B cell (primary cell): ENCODE results near the gene ZNF320. TPM values are rescaled to one million over a fixed set of nuclear protein-coding genes. Genes with fewer than 3 reads are reported as not detected.
"Not testable (repeated sequence)": the region's sequence is repeated elsewhere in the genome, so short reads cannot be mapped to it uniquely, and the experiment has no call there.

Experiments used
- ATAC-seq: fragments of 200-7000 bp; cut with Tn5 transposase; one replicate; pipeline ENCODE4 v1.10.0; 2021; ENCODE audit warnings: low read depth, mild to moderate bottlenecking, moderate number of reproducible peaks, moderate library complexity
- CTCF ChIA-PET: fragments of 350-600 bp; sonication (Branson Sonifier 250); formaldehyde crosslinking; loops from one replicate; lab custom pipeline; 2021; ENCODE audit warnings: antibody characterized with exemption, inconsistent platforms; lab: Charles Lee
- POLR2A ChIA-PET: fragments of 350-600 bp; sonication (Branson Sonifier 250); formaldehyde crosslinking; loops from one replicate; lab custom pipeline; 2021; ENCODE audit warnings: antibody characterized with exemption; lab: Charles Lee
- DNase-seq: peaks from one replicate; pipeline ENCODE4 v3.0.0; 2013
- H2AFZ ChIP-seq: 2 replicates; pipeline ENCODE4 v1.6.1; 2012; ENCODE audit warnings: mild to moderate bottlenecking, low read depth, low read length; ENCODE audit not compliant: insufficient read depth, poor library complexity, severe bottlenecking
- H3K27ac ChIP-seq, 2 donors: 1 replicate in 1 of 2; 2 replicates in 1 of 2; pipeline ENCODE4 v1.5.1; 2012 to 2013; ENCODE audit warnings: low read length in 2 of 2, mild to moderate bottlenecking in 2 of 2, moderate library complexity in 1 of 2
- H3K27me3 ChIP-seq, 4 experiments: fragments of 200-600 bp in 1 of 4; sonication (generic) in 1 of 4; replicated peaks in 1 of 4; 1 replicate in 2 of 4; 2 replicates in 2 of 4; pipeline versions ENCODE4 v1.6.1 to v1.7.0; 2013 to 2016; ENCODE audit warnings: low read length in 3 of 4, mild to moderate bottlenecking in 2 of 4, mixed read lengths in 1 of 4, moderate library complexity in 1 of 4; ENCODE audit not compliant: insufficient read depth in 4 of 4, control insufficient read depth in 3 of 4; ENCODE audit errors: control extremely low read depth in 1 of 4
- H3K36me3 ChIP-seq, 2 experiments: replicated peaks in 1 of 2; 1 replicate in 1 of 2; 2 replicates in 1 of 2; pipeline versions ENCODE4 v1.6.1 to v1.7.1; 2013; ENCODE audit warnings: low read length in 1 of 2; ENCODE audit not compliant: insufficient read depth in 2 of 2, control insufficient read depth in 1 of 2; ENCODE audit errors: control extremely low read depth in 1 of 2, extremely low read depth in 1 of 2
- H3K4me1 ChIP-seq, 2 donors: fragments of 200-600 bp in 1 of 2; sonication (generic) in 1 of 2; 1 replicate in 1 of 2; 2 replicates in 1 of 2; pipeline versions ENCODE4 v1.5.1 to v1.6.1; 2013 to 2017; ENCODE audit warnings: low read length in 2 of 2; ENCODE audit not compliant: control insufficient read depth in 2 of 2, insufficient read depth in 2 of 2
- H3K4me2 ChIP-seq: replicated peaks from 2 replicates; pipeline ENCODE3; 2012; ENCODE audit warnings: mild to moderate bottlenecking, low read depth, low read length; ENCODE audit not compliant: poor library complexity, severe bottlenecking
- H3K4me3 ChIP-seq, 5 experiments: fragments of 200-600 bp in 1 of 5; sonication (generic) in 1 of 5; 1 replicate in 3 of 5; 2 replicates in 2 of 5; pipeline versions ENCODE4 v1.5.1 to v1.7.0; 2011 to 2016; ENCODE audit warnings: low read length in 4 of 5, mild to moderate bottlenecking in 4 of 5, low read depth in 2 of 5, control low read depth in 1 of 5, moderate library complexity in 1 of 5; ENCODE audit not compliant: insufficient read depth in 1 of 5; ENCODE audit errors: control extremely low read depth in 1 of 5, extremely low read depth in 1 of 5
- H3K79me2 ChIP-seq: fragments of 200-600 bp; sonication (generic); one replicate; pipeline ENCODE4 v1.6.0; 2016; ENCODE audit warnings: low read length; ENCODE audit not compliant: control insufficient read depth, insufficient read depth
- H3K9ac ChIP-seq: fragments of 200-600 bp; sonication (generic); 2 replicates; pipeline ENCODE4 v1.6.1; 2017; ENCODE audit warnings: mild to moderate bottlenecking, low read length, moderate library complexity
- H3K9me3 ChIP-seq, 3 donors: one replicate each; pipeline versions ENCODE4 v1.6.1 to v1.7.1; 2013; ENCODE audit warnings: low read length in 2 of 3; ENCODE audit not compliant: control insufficient read depth in 2 of 3, insufficient read depth in 1 of 3; ENCODE audit errors: control extremely low read depth in 1 of 3
- H4K20me1 ChIP-seq: 2 replicates; pipeline ENCODE4 v1.6.0; 2012; ENCODE audit warnings: mild to moderate bottlenecking, low read length; ENCODE audit not compliant: insufficient read depth, control insufficient read depth, poor library complexity, severe bottlenecking
- H3K27ac Mint-ChIP-seq: one replicate; pipeline ENCODE4 v1.8.0; 2021; ENCODE audit warnings: mixed read lengths
- H3K27me3 Mint-ChIP-seq: one replicate; pipeline ENCODE4 v1.8.0; 2021; ENCODE audit warnings: mixed read lengths
- H3K4me1 Mint-ChIP-seq: one replicate; pipeline ENCODE4 v1.8.0; 2021; ENCODE audit warnings: mixed read lengths
- H3K4me3 Mint-ChIP-seq: one replicate; pipeline ENCODE4 v1.8.0; 2021; ENCODE audit warnings: mixed read lengths
- H3K9me3 Mint-ChIP-seq: one replicate; pipeline ENCODE4 v1.8.0; 2022; ENCODE audit warnings: mixed read lengths; ENCODE audit not compliant: insufficient read depth
- CTCF ChIP-seq: fragments of 200-600 bp; IDR thresholded peaks from one replicate; pipeline ENCODE4 v1.8.0; 2022; ENCODE audit warnings: antibody characterized with exemption, mild to moderate bottlenecking
- EZH2 ChIP-seq: IDR thresholded peaks from 2 replicates; pipeline ENCODE4 v1.6.1; 2012; ENCODE audit warnings: borderline replicate concordance, low read depth, mild to moderate bottlenecking, moderate library complexity, low read length; ENCODE audit not compliant: insufficient read depth, poor library complexity, severe bottlenecking
- WGBS: methylation state at CpG from one replicate; pipeline ENCODE4 v1.1.5; 2013; ENCODE audit warnings: missing lambda C conversion rate; ENCODE audit not compliant: insufficient coverage; 5-methylcytosine and 5-hydroxymethylcytosine counted together
- intact Hi-C: fragments of 100-400 bp; cut with micrococcal nuclease; formaldehyde crosslinking; loops from one replicate; pipeline ENCODE4 v1.10.0; 2022
- polyA plus RNA-seq: library from polyadenylated mRNA; depleted of rRNA; stranded (reverse); fragments of >200 nt; gene quantifications from 2 replicates; pipeline ENCODE4 v1.2.3, GENCODE V29; 2012
- total RNA-seq, 2 donors: library from RNA; stranded (reverse); fragments of 120-200 nt in 1 of 2; gene quantifications; 1 replicate in 1 of 2; 2 replicates in 1 of 2; pipeline versions ENCODE4 v1.2.3 to v1.2.4, GENCODE V29; 2013 to 2022

The ZNF320 gene
- total and polyA plus RNA-seq, 2 donors (not counting 1 experiment from before 2014, with no cell fraction given): 14.5 to 33.1 TPM

- no peaks in the 10 kb centered on the region for H4K20me1 ChIP-seq
- DNase-seq (no peak), ATAC-seq (no peak)
- no peak overlapping the region for H3K4me2 ChIP-seq
- no peaks in the 10 kb centered on the region for H3K9me3 Mint-ChIP-seq
- peaks cover 0 to 56% (median 0%) of the 10 kb centered on the region in 3 donors for H3K9me3 ChIP-seq
- H3K27ac ChIP-seq: no peak overlapping the region
- ChIA-PET CTCF (interaction anchor here (0.7 kb wide), 1 partner anchor 272 kb away, joined by 4 read pairs; no protein-coding TSS in a partner anchor), POLR2A (no interaction called here)
- H3K4me3 ChIP-seq: no peak overlapping the region
- H3K4me1 Mint-ChIP-seq: peaks cover 24% of the 10 kb centered on the region
- peaks cover 3 to 4% of the 10 kb centered on the region in 2 donors for H3K4me1 ChIP-seq
- H2AFZ ChIP-seq: no peak overlapping the region
- H3K27me3 Mint-ChIP-seq: no peaks in the 10 kb centered on the region
- no peak overlapping the region for H3K9ac ChIP-seq
- intact Hi-C loops: no loop called here
- H3K27me3 ChIP-seq: no peaks in the 10 kb centered on the region
- H3K36me3 ChIP-seq: peaks cover 0 to 2% of the 10 kb centered on the region in 2 experiments
- H3K27ac Mint-ChIP-seq: no peak overlapping the region
- TF ChIP-seq EZH2 (no peak), CTCF (no peak)
- peaks cover 29% of the 10 kb centered on the region for H3K79me2 ChIP-seq
- 89% methylated on average over 5 of the region's 8 CpGs for WGBS
- H3K4me3 Mint-ChIP-seq: no peak overlapping the region
Observed at GRCh38 chr19:52935434-52935833, 38.0 kb upstream of the ZNF320 start.

GRCh38 chr19:52924641-52925040, 27.2 kb upstream of the ZNF320 start:
- H3K9ac ChIP-seq, H3K4me3 Mint-ChIP-seq, H3K9me3 ChIP-seq, intact Hi-C loops, H3K79me2 ChIP-seq, H3K27me3 ChIP-seq, POLR2A ChIA-PET, H3K9me3 Mint-ChIP-seq, H3K27me3 Mint-ChIP-seq, H3K27ac ChIP-seq, H4K20me1 ChIP-seq, H2AFZ ChIP-seq, H3K4me3 ChIP-seq, ATAC-seq, H3K27ac Mint-ChIP-seq, DNase-seq, H3K36me3 ChIP-seq, H3K4me2 ChIP-seq: not testable (repeated sequence)
- H3K4me1 Mint-ChIP-seq: peaks cover 28% of the 10 kb centered on the region
- H3K4me1 ChIP-seq: peaks cover 11 to 18% of the 10 kb centered on the region in 2 donors
- WGBS: 100% methylated on average over 1 of the region's 9 CpGs
- CTCF ChIA-PET: interaction anchor here (0.7 kb wide), 1 partner anchor 1623 kb away, joined by 3 read pairs; no protein-coding TSS in a partner anchor
